ENCODE results near the gene TAGAP.

TAGAP gene
- 17.4 to 129 (median 41.1) reads per million in 18 experiments for total RNA-seq

DNA sequence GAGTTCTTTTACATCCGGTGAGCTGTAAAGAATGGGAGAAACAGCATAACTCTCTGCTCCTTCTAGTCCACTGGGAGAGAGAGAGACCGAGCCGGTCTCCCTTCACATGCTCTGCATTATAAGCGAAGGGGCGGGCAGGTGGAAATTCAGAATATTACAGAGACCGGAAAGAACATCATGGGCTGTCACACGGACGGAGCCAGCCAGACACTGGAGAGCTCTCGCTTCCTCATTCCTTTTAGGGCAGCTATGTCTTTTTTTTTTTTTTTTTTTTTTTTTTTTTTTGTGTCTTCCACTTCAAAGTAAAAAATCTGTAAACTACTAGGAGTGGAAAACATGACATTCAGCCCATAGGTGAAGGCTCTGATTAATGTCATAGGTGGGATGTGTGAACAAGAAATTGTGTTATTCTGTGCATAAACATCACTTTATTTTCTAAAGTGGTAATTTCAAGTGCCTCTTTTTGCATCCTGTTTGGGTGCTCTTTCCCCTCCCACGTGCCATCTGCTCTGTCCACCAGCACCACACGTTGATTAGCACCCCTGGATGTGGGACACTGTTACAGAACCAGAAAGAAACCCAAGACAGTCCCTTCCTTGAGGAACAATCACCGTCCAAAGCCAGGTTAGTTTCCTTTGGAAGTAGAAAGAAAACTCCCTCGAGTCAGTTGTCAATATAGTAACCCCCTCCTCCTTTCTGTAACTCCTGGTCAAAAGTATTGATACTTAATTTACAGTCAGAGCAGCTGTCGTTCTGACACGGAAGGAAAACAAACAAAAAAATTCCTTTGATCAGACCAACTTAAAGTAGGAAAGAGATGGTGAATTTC is at the start of gene TAGAP:
Gene TAGAP, minus strand, starts transcription at position 93 of the 829 bp plus-strand sequence. CDS start 845 bp downstream, outside the sequence.
- DNase-seq: peak; percentile 92 to 95

DNA sequence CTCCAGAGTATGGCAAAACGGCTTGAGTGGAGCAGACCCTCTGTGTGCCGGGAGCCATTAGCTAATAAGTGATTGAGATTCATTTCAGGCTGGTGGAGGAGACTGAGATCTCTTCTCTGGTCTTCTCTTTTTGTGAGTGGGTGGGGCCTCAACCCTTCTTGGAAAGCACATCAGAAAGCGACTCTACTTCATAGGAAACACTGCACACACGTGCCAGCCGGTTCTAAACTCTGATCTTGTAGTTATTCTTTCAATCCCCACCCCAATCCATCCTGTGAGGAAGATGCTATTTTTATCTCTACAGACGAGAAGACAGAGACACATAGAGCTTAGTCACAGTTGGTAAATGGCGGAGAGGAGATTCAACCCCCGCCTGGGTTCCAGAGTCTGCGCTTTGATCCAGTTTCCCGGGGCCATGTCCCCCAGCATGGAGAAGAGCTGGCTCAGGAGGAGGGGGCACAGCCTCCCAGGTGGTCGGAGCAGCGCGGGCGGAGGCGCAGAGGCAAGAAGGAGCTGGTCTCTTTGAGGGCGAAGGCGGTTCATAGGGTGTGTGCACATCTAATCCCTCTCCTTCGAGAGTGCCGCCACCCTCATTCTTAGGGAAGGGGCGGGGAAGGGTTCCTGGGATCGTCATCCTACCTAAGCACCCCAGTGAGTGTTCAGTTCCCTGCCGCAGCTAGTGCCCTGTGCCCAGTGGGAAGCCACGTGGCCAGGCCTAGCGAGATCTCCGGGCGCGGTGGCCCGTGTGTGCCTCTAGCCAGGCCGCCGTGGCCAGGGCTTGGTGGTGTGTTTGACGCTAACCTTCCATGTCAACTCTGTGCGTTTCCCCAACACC is 49.0 kb upstream of the TAGAP start:
- peak in 1 of 2 donors; percentile 22 for DNase-seq

DNA sequence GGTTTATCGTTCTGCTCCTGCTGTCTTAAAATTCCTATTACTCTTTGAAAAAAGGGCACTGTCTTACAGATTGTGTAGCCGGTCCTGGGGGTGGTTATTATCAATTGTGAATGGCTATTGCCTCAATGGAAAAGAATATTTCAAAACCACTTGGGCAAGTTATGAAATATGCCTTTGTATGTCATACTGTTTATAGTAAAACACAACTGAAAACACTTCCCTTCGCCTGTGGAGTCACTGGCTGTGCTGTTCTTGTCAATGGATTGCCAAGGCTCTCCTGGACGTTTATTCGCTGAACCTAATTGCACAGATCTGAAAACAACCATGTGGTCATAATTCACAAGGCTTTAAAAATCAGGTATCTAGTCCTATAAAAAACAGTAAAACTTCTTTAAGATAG is 47.8 kb upstream of the TAGAP start:
- DNase-seq: peak; percentile 75 to 92

DNA sequence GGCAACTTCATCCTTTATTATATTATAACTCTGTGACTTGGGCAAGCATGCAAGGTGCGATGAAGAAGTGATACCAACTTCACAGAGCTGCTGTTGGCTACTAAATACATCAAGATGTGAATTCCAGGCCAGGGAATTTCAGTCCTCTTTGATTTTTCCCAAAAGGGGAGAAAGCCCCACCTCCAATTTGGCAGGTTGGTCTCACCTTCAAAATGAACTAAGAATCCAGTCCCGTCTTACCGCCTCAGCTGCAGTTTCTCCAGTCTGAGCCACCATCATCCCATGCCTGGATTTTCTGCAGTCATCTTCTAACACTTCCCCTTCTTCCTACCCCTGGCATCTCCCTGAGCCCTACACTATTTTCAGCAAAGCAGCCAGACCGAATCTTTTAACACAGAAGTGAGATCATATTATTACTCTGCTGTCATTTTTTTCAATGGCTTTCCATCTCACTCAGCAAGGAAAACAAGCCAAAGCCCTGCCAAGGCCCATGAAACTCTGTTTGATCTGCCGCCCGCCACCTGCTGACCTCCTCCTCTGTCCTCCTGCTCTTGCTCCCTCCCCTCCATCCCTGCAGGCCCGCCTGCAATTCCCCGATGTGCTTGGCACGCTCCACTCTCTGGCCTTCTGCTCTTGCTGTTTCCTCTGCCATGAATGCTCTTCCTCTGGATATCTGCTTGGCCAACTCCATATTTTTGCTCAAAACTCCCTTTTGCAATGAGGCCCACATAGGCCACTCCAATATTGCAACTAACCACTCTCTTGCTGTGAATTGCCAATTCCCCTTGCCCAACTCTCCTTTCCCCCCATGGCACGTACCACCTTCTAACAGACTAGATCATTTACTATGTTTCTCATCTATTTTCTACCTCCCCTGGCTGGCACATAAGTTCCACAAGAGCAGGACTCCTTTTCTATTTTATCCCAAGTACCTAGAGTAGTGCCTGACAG is 46.0 kb upstream of the TAGAP start:
- DNase-seq: no peak

GRCh38 chr6:159089909-159090308 is 45.1 kb upstream of the TAGAP start:
- no peak for DNase-seq

DNA sequence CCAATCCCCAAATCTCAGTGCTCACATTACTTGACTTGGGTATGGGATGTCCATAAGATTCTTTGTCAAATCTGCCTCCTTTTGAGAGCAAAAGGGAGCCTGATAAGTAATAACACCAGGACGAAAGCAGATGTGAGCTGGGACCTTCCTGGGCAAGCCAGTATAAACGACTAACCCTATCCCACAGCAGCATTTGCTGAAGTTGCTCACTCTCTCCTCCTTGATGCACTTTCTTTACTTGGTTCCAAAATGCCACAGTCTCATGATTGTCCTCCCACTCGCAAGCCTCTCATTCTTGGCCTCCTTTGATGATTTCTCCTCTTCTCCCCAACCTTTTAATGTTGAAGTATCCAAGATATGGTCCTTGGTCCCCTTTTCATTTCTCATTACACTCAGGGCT is 44.7 kb upstream of the TAGAP start:
- DNase-seq: no peak

DNA sequence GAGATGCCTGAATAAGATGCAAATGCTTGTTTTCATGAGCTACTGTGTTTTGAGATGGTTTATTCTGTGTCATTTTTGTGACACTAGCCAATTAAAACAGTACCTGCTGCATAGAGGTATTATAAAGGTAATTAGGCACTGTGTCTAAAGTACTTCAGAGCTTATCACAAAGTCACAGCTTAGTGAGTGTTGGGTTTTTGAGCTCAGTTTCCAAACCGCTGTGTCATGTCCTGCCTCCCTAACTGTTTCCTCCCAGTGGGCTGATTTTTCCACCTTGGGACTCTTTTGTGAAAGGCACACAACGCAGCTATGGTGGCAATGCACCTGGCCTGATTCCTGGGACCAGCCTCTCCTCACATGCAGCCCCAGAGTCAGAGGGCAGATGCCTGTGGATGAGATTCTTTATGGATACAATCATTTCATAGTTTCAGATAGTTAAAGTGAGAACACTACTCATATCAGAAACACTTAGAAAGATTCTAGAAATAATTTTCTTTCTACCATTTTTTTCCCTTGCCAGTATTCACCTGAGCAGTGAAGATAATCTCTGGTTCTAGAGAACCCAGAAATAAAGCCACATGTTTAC is 41.3 kb upstream of the TAGAP start:
- no peak for DNase-seq

DNA sequence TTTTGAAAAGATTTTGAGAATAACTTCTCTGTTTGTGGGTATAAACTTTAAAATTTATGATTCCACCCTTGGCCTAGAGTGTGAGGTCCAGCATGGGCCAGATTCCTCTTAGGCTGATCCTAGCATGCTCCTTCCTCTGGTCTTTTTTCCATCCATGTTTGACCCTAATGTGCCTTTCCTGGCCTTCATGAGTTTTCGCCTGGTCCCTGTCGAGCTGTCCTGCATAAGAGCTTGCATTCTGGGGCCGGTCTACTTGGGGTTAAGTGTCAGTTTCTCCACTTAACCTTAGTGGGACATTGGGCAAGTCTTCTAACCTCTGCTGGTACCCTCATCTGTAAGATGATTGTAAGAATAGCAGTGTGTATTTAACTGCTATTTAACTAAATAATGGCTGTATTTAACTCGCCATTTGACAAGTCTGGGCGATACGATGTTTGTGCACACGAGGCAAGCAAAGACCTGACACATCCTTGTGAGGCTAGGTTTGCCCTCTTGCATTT is 40.7 kb upstream of the TAGAP start:
- no peak for DNase-seq

GRCh38 chr6:159084493-159085091 is 39.8 kb upstream of the TAGAP start:
- DNase-seq: peak; percentile 16 to 90

DNA sequence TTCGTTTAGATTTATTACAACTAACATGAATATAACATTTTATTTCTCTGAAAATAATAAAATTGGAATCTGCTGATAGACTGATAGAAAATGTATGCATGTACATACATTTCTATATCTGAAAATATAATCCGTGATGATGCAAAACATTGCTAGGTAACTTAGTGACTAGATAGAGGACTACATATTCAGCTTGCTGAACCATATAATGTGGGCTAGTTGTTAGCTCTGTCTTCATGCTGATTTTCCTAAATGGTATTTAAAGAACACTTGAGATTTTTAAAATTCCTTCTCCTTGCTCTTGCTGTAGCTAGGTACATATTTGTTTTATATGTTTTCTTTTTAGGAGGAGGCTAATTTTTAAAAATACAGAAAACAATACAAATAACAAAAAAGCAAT is 38.4 kb upstream of the TAGAP start:
- no peak for DNase-seq

GRCh38 chr6:159082039-159082815 is 37.4 kb upstream of the TAGAP start:
- no peak for DNase-seq

GRCh38 chr6:159080217-159080976 is 35.6 kb upstream of the TAGAP start:
- DNase-seq: no peak

DNA sequence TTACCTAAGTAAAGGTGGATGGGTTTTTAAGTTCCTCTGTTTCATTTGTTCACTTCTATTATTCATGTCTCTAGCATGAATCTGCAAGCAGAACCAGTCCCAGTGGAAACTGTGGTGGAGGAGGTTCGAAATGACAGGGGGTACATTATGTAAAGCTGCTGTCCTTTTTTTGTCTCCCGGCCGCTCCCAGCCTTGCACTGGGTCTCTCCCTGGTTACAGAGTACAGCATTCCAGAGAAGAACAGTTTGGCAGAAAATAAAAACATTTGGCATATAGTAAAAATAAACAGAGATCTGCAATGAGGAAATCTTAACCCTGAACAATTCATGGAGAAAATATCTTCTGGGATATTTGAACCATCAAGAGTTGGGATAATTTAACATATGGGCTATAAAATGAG is 34.6 kb upstream of the TAGAP start:
- no peak for DNase-seq

DNA sequence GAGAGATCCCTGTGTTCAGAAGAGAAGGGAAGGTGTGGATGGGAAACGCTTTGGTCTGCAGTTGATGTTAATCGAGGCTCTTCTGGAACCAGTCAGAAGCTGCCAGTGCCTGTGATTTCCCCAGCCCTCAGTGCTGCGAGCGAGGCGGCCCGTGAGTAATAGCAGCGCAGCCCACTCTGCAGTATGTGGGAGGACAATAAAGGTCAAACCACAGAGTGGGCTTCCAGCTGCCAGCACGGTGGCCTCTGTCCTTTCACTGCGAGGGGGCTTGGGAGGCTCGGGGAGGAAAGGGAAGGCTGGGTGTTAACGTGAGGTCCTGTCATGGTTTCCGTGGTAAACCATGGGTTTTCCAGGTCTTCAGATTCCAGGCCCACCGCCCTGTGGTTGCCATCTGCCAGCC is 32.3 kb upstream of the TAGAP start:
- DNase-seq: no peak

DNA sequence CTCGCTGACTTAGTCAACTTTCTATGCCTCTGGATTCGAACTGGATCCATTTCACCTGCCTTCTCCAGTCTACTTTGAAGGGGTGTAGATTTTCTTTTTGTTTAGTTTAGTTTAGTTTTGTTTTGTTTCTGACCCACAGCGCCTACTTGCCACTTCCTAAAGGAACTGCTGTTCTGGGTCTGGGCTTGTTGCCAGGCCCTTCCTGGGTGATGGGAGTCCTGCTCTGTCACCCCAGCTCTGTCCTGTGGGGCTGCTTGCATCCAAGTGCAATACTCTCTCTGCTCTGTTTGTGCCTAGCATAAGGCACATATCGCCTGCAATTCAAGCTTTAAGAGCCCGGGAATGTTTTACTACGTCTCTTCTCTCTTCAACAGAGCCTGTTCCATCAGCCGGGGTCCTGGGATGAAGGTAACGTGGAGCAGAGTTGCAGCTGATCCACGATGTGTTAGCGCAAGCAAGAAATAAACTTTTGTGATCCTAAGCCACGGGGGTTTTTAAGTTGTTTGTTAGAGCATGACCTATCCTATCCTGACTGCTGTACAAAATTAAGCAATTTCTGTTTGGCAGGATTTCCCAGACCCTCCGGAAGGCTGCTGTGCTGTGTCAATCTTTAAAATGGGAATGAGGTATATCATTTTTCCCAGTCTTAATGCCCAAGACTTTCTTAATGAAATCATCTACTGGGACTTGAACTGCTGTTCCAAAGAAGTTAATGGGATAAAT is 30.9 kb upstream of the TAGAP start:
- DNase-seq: peak in 1 of 2 donors; percentile 40

DNA sequence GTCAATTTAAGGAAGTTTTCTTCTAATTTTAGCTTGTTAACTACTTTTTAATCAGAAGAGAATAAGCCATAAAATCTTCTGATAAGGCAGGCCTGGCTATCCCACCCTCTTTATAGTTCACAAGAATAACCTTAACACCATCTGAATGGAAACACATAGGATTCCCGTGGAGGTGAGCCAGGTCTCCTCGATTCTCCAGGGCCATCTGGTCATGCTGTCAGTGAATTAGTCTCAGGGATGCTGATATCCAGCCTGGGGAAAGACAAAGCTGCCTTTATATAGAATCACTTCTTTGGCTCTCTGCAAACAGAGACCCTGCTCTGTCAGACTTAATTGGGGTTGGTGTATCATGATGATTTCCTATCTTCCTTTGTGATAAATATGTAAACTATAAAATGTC is 30.1 kb upstream of the TAGAP start:
- no peak for DNase-seq

- peak in 1 of 2 donors; percentile 27 for DNase-seq
Measured at GRCh38 chr6:159074120-159074684, 29.4 kb upstream of the TAGAP start.

GRCh38 chr6:159071843-159072769 is 27.3 kb upstream of the TAGAP start:
- no peak for DNase-seq

Measured in inflammatory macrophage (primary cell).